Embryonic facial prominence (tissue), 1 donor: ENCODE results near the gene NLE1.
A peak's percentile ranks its signal among the peaks of the same experiment; 100 is the strongest.
"Not testable (repeated sequence)": the region's sequence is repeated elsewhere in the genome, so short reads cannot be mapped to it uniquely, and the experiment has no call there.

Experiments
- DNase-seq: peaks from one replicate; pipeline ENCODE4 v3.0.0-alpha.2; 2016; ENCODE audit errors: extremely low spot score

NLE1 gene

DNA sequence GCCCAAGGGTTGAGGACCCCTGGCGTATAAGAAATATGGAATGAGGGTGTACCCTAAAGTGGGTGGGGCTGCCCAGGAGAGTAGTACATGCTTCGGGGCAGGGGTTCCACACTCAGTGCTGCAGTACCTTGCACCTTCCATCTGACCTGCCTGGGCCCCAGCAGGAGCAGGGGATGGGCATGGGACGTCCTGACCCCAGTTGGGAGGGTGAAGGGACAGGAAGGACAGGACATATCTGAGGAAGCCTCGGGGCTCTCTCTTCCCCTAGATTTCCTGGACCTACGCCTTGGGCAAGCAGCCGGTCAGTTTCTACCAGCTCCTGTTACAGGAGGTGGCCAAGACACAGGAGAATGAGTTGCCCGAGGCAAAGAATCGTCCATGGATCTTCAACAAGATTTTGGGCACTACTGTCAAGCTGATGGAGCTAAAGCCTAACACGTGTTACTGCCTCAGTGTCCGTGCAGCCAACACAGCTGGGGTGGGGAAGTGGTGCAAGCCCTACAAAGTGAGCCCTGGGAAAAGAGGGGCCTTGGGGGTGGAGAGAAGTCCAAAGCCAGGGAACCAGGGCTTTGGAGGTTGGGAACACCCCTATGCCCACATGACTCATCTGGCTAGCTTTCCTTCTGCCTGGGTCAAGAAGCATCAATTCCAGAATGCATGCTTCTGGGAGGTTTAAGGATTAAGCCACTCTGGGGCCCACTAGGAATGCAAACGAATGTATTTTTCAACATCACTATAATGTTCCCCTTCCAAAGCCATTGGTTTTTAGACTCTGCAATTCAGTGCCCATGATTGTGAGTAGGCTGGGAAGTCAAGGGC lies 12.7 kb downstream of the NLE1 start:
- DNase-seq = no peak

- no peak for DNase-seq
Observed at GRCh38 chr17:35127751-35128514, 14.2 kb downstream of the NLE1 start.

GRCh38 chr17:35121315-35121714 lies 20.8 kb downstream of the NLE1 start, which contains the start of gene FNDC8:
TSS of gene FNDC8 (plus strand) at chr17:35121615. CDS start at chr17:35121694, 79 bp downstream.
- DNase-seq = no peak

GRCh38 chr17:35119370-35120165 lies 22.5 kb downstream of the NLE1 start, which contains the start of gene RAD51D:
TSS of gene RAD51D (minus strand) at chr17:35119860. CDS start at chr17:35119613, 247 bp downstream.
- DNase-seq = no peak

- no peak for DNase-seq
Observed at GRCh38 chr17:35117984-35118383, 24.1 kb downstream of the NLE1 start.

GRCh38 chr17:35116845-35117244 lies 25.3 kb downstream of the NLE1 start:
- no peak for DNase-seq

- DNase-seq = not testable (repeated sequence)
Observed at GRCh38 chr17:35110791-35111190, 31.3 kb downstream of the NLE1 start.

GRCh38 chr17:35104844-35105450 lies 37.2 kb downstream of the NLE1 start:
- no peak for DNase-seq

DNA sequence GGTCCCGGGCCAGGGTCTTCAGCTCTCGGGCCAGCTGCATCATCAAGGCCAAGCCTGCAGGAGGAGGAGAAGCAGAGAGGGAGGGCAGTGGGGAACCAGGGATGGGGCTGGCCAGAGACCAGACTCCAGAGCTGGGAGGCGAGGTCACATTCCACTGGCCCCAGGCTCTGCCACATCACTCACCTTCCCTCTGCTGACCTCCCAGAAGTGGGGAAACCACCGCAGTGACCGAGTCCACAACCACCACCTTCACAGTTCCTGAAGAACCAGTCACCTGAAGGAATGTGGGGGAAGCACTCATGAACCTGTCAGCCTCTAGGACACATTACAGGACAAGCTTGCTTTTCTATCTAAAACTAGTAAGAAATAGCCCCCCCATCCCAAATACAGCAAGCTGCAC lies 38.8 kb downstream of the NLE1 start:
- no peak for DNase-seq

- no peak for DNase-seq
Observed at GRCh38 chr17:35101725-35102124, 40.4 kb downstream of the NLE1 start.

DNA sequence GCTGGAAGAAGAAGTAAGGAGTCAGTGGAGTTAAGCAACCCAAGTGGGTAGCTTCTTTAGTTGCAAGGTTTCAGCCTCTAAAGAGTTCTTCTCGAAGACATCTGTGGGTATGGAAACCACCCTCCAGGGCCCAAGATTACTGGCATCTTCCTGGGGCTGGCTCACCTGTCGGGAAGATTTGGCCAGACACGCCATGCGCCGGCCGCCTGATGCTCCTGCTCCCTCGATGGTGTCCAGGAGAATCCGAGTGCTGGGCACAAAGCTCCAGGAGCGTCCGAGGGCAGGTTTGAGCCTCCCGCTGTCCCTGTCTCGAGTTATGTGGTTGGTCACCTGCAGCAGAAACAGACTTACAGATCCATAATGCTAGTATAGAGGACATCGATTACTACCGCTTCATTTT lies 41.1 kb downstream of the NLE1 start:
- DNase-seq = no peak

DNA sequence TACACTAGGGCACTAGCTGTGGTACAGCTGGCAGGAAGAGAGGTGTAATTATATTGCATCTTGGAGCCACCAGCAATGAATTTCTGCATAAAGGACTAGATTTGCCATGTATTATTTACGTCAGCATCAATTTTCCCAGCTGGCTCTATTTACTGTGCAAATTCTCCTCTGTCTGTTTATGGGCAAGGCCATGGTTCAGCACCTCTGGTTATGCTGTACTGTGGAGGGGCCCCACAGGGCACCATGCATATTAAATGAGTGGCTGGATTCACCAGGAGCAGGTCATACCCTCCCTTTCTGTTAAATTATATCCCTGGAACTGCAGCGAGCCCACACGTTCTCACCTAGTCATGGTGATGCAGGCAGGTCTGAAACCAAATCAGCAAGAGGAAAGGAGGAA lies 42.2 kb downstream of the NLE1 start:
- DNase-seq = no peak

GRCh38 chr17:35097776-35098175 lies 44.3 kb downstream of the NLE1 start:
- DNase-seq = no peak

GRCh38 chr17:35095741-35096140 lies 46.4 kb downstream of the NLE1 start:
- no peak for DNase-seq

GRCh38 chr17:35094902-35095301 lies 47.2 kb downstream of the NLE1 start:
- no peak for DNase-seq

- DNase-seq = not testable (repeated sequence)
Observed at GRCh38 chr17:35090707-35091106, 51.4 kb downstream of the NLE1 start.

- DNase-seq = no peak
Observed at GRCh38 chr17:35089586-35090296, 52.4 kb downstream of the NLE1 start.

- peak; percentile 64 for DNase-seq
Observed at GRCh38 chr17:35088881-35089585, 53.1 kb downstream of the NLE1 start.

- no peak for DNase-seq
Observed at GRCh38 chr17:35088356-35088880, 53.7 kb downstream of the NLE1 start.

- DNase-seq = no peak
Observed at GRCh38 chr17:35087731-35088355, 54.3 kb downstream of the NLE1 start.
